Measurements from ENCODE around the gene GSTA1. TPM values are rescaled to one million over a fixed set of nuclear protein-coding genes. Genes with fewer than 3 reads are reported as not detected.
"Not testable (repeated sequence)": the region's sequence is repeated elsewhere in the genome, so short reads cannot be mapped to it uniquely, and the experiment has no call there.

GSTA1 gene
- not detected for polyA plus RNA-seq (2012; ENCODE audit: insufficient read depth, insufficient read length)

GRCh38 chr6:52803668-52804255 lies at the start of gene GSTA1:
GSTA1 (minus strand) TSS chr6:52803816; CDS start chr6:52799267, 4,549 bp downstream.
- DNase-seq (ENCODE audit: low read depth, low spot score); H3K4me3 ChIP-seq (ENCODE audit: low read length): not testable (repeated sequence)

- DNase-seq (ENCODE audit: low read depth, low spot score) = no peak
- H3K4me3 ChIP-seq (ENCODE audit: low read length) = no peak overlapping the region
Observed at GRCh38 chr6:52849137-52849536, 45.5 kb upstream of the GSTA1 start.

GRCh38 chr6:52846002-52846401 lies 42.4 kb upstream of the GSTA1 start:
- H3K4me3 ChIP-seq (ENCODE audit: low read length) = no peak overlapping the region
- DNase-seq (ENCODE audit: low read depth, low spot score) = no peak

GRCh38 chr6:52843605-52844004 lies 40.0 kb upstream of the GSTA1 start:
- no peak for DNase-seq (ENCODE audit: low read depth, low spot score)
- no peak overlapping the region for H3K4me3 ChIP-seq (ENCODE audit: low read length)

- DNase-seq (ENCODE audit: low read depth, low spot score) = no peak
- no peak within 1 kb of the TSS for H3K4me3 ChIP-seq (ENCODE audit: low read length)
Observed at GRCh38 chr6:52840763-52841585, 37.4 kb upstream of the GSTA1 start, which contains the start of gene GSTA5. GSTA5 (minus strand) TSS chr6:52840813.

GRCh38 chr6:52839124-52840055 lies 35.8 kb upstream of the GSTA1 start:
- DNase-seq (ENCODE audit: low read depth, low spot score) = peak; percentile 35
- H3K4me3 ChIP-seq (ENCODE audit: low read length) = no peak overlapping the region

GRCh38 chr6:52834481-52834880 lies 30.9 kb upstream of the GSTA1 start:
- no peak overlapping the region for H3K4me3 ChIP-seq (ENCODE audit: low read length)
- no peak for DNase-seq (ENCODE audit: low read depth, low spot score)

GRCh38 chr6:52830869-52831268 lies 27.3 kb upstream of the GSTA1 start:
- H3K4me3 ChIP-seq (ENCODE audit: low read length); DNase-seq (ENCODE audit: low read depth, low spot score): not testable (repeated sequence)

- no peak for DNase-seq (ENCODE audit: low read depth, low spot score)
- no peak overlapping the region for H3K4me3 ChIP-seq (ENCODE audit: low read length)
Observed at GRCh38 chr6:52829046-52829817, 25.6 kb upstream of the GSTA1 start.

- H3K4me3 ChIP-seq (ENCODE audit: low read length); DNase-seq (ENCODE audit: low read depth, low spot score): not testable (repeated sequence)
Observed at GRCh38 chr6:52828621-52829020, 25.0 kb upstream of the GSTA1 start.

- not testable (repeated sequence) for H3K4me3 ChIP-seq (ENCODE audit: low read length)
Observed at GRCh38 chr6:52827073-52827783, 23.6 kb upstream of the GSTA1 start.

GRCh38 chr6:52826513-52826912 lies 22.9 kb upstream of the GSTA1 start:
- no peak overlapping the region for H3K4me3 ChIP-seq (ENCODE audit: low read length)
- no peak for DNase-seq (ENCODE audit: low read depth, low spot score)

More at GRCh38 chr6:52827073-52827783, 23.6 kb upstream of the GSTA1 start:
- not testable (repeated sequence) for DNase-seq (ENCODE audit: low read depth, low spot score)

GRCh38 chr6:52825900-52826459 lies 22.4 kb upstream of the GSTA1 start:
- not testable (repeated sequence) for DNase-seq (ENCODE audit: low read depth, low spot score); H3K4me3 ChIP-seq (ENCODE audit: low read length)

- H3K4me3 ChIP-seq (ENCODE audit: low read length) = not testable (repeated sequence)
Observed at GRCh38 chr6:52825270-52825793, 21.7 kb upstream of the GSTA1 start.

GRCh38 chr6:52821842-52822241 lies 18.2 kb upstream of the GSTA1 start:
- H3K4me3 ChIP-seq (ENCODE audit: low read length) = no peak overlapping the region
- no peak for DNase-seq (ENCODE audit: low read depth, low spot score)

More at GRCh38 chr6:52825270-52825793, 21.7 kb upstream of the GSTA1 start:
- not testable (repeated sequence) for DNase-seq (ENCODE audit: low read depth, low spot score)

GRCh38 chr6:52820198-52820597 lies 16.6 kb upstream of the GSTA1 start:
- DNase-seq (ENCODE audit: low read depth, low spot score) = no peak
- no peak overlapping the region for H3K4me3 ChIP-seq (ENCODE audit: low read length)

All from Jurkat, Clone E6-1 (cell line).